CD4-positive, alpha-beta T cell treated with Interleukin-15 for 1 hour (primary cell): ENCODE measurements around the gene FAM210A.
"Not testable (repeated sequence)": the region's sequence is repeated elsewhere in the genome, so short reads cannot be mapped to it uniquely, and the experiment has no call there.

Source experiments
- DNase-seq: peaks from one replicate; pipeline ENCODE4 v3.0.0-alpha.2; 2020

Gene FAM210A

DNA sequence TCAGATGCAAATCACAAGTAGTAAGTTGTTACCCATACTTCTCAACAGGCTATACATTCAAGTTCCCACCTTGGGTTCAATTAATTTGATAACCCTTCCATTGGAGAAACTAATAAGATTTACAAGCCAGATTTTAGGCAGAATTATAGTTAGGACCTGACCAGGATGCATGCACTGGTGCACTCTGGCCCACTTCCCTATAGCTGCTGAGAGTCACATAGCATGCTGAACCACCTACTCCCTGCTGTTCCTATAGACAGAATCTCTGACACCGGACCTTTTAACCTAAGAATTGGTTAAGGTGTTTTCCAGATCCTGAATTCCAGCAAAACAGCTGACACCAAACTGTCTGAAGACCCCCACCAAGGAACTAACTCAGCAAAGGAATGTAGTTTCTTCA lies 26.2 kb downstream of the FAM210A start:
- no peak for DNase-seq

DNA sequence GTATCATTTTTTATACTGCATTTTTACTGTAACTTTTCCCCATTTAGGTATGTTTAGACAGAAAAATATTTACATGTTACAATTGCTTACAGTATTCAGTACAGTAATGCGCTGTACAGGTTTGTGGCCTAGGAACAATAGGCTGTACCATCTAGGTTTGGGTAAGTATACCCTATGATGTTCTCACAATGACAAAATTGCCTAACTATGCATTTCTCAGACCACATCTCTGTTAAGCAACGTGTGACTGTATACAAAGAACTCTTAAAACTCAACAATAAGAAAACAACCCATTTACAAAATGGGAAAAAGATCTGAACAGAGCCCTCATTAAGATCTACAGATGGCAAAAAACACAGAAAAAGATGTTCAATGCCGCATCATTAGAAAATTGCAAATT lies 29.4 kb downstream of the FAM210A start:
- no peak for DNase-seq

DNA sequence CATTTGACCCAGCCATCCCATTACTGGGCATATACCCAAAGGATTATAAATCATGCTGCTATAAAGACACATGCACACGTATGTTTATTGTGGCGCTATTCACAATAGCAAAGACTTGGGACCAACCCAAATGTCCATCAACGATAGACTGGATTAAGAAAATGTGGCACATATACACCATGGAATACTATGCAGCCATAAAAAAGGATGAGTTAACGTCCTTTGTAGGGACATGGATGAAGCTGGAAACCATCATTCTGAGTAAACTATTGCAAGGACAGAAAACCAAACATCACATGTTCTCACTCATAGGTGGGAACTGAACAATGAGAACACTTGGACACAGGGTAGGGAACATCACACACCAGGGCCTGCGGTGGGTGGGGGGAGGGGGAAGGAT lies 31.0 kb downstream of the FAM210A start:
- DNase-seq, result not testable (repeated sequence)

DNA sequence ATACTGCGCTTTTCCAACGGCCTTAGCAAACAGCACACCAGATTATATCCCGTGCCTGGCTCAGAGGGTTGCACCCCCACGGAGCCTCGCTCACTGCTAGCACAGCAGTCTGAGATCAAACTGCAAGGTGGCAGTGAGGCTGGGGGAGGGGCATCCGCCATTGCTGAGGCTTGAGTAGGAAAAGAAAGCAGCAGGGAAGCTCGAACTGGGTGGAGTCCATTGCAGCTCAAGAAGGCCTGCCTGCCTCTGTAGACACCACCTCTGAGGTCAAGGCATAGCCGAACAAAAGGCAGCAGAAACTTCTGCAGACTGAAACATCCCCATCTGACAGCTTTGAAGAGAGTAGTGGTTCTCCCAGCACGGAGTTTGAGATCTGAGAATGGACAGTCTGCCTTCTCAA lies 36.3 kb downstream of the FAM210A start:
- not testable (repeated sequence) for DNase-seq

DNA sequence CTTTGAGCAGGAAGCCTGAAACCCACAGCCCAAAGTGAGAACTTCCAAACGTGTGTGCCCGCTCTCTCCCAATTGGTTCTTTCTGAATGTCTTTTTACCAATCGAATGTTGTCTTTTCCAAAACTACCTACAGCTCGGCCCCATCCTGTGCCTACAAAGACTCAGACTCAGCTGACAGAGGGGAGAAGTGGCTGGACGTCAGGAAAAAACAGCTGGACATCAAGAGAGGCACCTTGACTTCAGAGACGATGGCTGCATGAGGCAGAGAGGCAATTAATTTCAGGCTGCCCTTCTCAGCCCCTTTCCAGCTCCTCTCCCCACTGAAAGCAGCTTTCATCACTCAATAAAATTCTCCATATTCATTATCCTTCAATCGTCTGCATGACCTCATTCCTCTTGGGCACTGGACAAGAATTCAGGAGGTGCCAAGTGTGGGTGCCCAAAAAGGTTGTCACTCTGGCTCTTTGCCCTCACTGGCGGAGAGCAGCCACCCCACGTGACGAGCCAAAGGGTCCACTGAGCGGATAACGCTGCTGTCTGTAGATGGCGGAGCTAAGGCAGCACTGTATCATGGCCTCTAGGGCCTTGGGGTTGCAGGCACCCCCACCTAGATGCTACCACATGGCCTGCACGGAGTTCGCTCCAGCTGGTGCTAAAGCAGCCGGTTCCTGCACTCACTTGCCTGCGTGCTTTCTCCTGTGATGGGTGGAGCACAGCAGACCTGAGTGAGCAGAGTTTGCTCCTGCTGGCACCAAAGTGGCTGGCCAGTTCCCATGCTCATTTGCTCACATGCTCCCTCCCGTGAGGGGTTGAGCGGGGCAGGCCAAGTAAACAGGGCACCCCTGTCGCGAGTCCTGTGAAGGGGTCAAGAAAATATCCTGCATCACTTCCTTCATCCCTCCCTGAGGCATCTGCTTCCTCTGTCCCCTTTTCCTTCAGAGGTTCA lies 37.9 kb downstream of the FAM210A start:
- no peak for DNase-seq

DNA sequence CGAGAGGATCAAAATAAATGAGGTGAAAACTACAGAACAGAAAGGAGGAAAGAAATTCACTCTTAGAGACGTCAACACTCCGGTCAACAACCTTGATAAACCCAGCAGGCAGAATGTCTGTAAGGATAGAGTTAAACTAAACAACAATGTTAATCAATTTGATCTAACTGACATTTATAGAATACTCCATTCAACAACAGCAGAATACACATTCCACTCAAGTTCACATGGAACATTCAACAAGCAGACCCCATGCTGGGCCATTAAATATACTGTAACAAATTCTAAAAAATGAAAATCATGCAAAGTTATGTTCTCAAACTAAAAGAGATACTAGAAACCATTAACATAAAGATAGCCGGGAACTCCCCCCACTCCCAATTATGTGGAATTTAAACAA lies 41.8 kb downstream of the FAM210A start:
- no peak for DNase-seq

DNA sequence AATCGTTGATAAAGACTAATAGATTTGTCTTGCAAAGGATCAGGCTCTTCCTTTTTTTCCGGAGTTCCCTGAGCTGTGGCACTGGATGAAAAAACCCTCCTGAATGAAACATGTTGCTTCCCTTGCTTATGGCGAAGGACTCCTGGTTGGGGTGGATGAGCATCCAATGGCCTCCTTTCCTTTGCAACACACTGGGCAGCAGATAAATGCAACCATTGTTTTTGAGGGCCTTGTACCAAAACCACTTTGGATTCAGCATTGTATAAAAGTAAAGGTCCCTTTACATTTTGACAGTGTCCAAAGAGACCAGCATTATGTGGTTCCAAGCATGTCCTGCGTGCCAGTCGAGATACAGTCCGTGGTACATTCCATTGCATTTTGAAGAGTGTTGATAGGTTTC lies 44.7 kb downstream of the FAM210A start:
- no peak for DNase-seq

DNA sequence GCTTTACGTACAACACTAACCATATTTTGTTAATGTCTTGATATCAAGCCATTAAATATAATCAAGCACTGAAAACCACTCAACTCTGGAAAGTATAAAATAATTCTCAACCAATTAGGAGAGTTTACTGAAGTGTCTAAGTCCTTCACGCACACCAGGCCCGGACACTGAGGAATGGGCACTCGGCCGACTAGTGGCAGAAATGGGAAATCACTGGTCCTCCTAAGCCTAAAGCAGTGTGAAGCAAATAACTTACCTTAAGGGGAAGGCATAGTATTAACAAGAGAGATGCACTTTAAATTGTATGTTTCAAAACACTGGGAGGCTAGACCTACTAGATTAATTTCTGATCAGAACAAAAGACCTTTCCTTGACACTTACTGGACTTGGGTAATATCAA lies 45.7 kb downstream of the FAM210A start:
- no peak for DNase-seq

DNA sequence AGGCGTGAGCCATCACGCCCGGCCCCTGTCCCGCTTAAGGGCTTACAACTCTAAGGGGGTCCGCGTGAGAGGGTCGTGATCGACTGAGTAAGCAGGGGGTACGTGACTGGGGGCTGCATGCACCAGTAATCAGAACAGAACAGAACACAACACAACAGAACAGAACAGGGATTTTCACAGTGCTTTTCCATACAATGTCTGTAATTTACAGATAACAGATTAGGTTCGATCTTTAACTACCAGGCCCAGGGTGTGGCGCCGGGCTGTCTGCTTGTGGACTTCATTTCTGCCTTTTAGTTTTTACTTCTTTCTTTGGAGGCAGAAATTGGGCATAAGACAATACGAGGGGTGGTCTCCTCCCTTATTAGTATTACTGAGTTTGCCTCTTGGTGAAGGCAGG lies 49.0 kb downstream of the FAM210A start:
- DNase-seq, result not testable (repeated sequence)

DNA sequence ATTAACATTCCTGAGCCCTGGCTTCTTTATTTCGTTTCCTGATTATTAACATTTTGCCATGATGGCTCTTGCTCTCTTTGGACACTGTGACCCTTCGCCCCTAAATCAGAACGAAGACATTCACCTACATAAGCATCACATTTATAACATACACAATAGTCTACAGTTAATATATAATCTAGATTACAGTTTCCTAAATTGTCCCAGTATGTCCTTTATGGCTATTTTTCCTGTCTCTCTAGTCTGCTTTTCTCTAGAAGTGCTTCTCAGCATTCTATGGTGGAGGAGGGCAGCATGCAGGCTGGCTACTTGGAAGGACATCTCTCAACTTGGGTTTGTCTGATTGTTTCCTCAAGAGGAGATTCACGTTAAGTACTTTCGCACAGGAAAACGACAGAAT lies 49.9 kb downstream of the FAM210A start:
- DNase-seq, result no peak

DNA sequence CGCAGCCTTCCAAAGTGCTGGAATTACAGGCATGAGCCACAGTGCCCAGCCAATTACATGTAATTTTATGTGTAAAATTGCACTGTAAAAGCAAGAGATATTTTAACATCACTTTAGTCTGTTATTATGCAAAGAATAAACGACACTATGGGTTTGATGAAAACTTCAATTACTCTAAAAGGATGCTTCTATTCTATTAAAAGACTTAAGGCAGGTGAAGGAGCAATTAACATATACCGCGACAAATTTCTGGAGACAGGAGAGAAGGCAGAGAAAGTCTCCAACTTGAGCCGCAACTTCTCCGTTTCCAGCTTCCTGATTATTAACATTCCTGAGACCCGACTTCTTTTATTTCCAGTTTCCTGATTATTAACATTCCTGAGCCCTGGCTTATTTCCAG lies 53.7 kb downstream of the FAM210A start:
- DNase-seq, result no peak

DNA sequence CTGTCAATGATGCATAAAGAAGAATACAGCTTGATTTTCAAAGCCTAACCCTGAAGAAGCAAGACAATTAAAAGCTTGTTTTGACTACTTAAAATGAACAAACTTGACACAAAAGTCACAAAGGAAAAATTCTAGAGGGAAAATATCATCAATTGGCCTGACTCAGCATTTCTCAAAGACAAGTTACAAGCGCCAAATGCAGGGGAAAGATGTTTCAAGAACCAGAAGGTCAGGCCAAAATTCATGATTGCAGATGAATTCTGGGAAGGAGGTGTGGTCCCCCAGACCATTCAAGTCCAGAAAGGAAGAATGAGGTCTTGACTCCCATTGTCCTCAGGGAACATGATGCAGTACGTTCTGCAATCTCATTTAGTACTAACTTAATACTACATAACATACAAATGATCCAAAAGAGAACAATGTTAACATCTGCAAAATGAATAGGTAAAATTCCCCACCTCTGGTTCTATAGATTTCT lies 64.5 kb downstream of the FAM210A start:
- DNase-seq, result no peak

DNA sequence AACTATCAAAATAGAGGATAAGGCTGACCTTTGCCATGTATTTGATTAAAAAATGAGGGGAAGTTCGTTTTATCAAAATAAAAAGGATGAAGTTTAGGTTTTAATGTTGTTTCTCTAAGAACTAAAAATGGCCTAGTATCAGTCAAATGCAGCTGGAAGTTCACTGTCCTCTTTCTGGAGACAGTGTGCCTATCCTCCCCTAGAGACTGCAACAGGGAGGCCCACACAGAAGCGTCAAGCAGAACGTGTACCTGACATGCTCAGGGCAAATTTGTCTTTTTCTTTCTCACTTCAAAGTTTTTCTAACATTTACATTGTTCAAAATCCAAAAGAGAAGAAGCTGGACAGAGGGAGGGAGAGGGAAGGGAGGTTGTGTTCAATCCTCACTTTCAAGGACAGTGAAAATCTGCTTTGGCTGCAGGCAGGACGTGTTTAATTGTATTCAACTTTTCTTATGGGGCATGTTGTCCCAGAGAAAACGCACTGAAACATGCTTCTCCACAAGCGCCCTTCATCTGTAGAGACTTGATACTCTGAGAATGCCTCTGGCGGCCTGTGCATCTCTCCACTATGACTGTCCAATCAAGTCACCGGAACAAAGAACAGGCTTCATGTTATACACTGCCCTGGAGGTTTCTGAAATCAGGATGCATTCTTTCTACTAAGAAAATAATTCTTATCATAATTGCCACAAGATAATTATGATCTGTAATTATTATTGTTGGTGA lies 65.1 kb downstream of the FAM210A start:
- DNase-seq, result no peak

DNA sequence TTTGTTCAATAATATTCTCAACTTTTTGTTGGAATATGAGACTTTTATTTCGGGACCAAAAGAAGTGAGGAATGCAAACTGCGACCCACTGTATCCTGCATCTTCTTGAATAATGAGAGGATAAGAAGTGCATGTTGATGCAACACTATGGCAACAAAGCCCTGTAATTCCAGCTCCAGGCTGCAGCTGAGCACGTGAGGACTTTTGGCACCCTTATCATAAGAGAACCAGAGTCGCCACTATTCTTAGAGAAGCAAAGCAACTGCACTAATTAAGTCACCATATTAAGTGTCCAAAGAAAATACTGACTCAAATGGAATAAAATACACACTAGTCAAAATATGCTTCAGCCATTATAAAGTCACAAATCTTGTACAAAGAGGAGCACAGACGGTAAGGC lies 65.8 kb downstream of the FAM210A start:
- no peak for DNase-seq

DNA sequence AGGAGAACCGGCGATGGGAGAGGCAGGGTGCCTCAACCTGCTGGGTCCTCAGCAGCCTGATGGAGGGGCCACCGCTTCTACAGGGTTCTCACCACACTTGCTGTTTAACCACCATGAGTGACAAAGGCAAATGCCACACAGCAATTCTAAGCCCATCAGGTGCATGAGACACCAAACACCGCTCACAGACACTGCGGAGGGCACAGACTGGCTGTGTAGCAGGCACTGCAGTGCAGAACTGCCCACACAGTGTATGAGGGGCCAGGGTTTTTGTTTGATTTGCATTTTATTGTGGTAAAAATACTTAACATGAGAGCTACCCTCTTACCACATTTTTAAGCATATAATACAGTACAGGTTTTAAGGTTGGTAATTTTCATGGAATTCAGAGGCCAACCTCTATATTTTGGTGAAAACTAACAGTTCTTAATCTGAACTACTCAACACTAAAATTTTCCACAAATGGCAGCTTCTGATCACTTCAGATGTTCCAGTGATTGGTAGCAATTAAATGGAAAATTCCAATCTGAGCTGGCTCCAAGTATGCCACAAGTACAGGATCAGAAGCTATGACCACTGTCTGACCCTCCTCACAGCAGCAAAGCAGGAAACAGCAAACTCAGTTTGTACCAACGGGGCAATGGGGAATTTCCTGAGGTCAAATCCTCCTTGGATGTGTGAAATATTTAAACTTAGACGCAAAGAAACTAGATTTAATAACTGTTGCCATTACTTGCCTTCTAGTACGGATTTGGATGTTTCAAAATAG lies 67.7 kb downstream of the FAM210A start:
- no peak for DNase-seq

DNA sequence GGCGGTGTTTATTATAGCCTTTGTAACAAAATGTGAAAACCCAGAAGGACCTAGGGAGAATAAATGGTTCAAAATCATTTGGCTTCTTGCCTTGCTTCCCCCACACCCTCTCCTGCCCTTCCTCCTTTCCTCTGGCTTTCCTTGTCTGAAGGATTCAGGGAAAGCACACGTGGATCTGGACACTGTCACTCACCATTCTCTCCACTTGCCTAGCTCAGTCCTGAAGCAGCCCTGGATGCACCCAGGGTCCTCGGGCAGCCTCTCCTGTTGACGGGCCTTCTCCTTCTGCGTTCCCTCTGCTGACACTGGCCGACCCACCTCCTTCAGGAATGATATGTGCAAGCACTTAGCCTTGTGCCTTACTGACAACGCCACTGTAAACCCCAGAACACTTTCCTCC lies 68.4 kb downstream of the FAM210A start:
- DNase-seq, result no peak

DNA sequence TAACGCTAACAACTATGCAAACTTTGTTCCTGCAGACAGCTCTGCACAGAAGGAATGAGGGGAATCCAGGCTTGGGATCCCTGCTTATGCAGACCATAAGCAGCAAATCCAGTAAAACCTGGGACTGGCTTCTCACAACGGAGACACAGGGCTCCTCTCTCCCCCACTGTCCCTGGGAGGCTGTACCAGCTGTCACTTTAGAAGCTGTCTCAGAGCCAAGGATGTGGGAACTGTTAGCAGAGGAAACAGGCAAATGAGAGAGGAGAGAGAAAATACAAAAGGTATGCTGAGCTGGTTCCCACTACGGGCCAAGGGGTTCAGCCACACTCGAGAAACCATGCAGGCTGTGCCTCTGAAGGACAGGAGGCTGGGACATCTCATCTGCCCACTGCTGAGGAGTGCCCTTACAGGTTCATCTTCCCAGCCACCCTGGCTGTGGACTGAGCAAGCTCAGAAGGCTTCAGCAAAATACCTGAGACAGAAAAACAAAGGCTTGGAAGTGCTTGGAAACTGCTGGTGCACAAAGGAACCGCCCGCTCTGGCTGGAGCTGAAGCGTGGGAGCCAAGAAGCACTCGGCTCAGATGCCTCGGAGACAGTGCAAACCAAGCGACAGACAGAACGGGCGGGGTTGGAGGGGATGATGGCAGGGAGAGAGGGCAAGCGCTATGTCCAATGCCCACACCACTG lies 72.5 kb downstream of the FAM210A start:
- DNase-seq, result no peak

DNA sequence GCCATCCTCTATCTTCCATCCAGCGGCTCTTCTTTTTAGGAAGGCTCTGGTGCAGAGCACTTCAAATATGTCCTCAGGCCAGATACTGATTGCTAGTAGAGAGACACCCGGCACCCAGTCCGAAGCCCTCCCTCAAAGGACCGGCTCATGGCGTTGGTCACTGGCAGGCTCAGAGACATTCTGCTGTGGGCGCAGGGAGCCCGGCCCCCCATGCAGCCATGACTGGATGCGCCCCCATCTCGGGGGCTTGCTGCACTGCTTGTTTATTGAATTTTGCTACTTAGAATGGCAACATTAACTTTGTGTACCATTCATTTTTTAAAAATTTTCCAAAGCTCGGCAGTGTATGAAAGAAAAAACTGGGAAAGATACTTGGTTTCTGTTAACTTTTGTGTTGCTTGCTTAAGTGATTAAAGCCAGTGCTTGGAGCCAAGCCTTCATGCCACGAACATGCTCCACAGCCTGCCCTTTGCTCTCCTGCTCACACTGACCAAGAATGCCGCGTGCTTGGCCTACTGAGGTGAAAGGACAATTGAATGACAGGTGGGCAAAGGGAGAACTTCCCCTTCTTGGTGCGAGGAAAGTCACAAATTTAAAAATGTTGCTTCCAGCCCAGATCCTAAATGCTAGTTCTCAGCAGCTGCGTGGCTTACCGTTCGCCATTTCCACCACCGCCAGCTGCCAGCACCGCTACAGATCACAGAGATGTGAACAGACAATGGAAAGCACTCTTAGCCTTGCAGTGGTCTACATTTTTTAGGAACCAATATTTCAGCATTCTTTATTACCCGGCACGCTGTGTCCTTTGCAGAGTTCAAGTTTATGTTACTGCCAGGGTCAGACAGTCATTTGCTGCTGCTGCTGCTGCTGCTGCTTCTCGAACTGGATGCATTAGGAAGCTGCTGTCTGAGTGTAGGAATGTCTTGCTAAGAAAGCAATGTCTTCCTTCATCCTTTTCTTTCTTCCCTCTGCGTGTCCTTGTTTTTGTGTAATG lies 76.7 kb downstream of the FAM210A start:
- no peak for DNase-seq

DNA sequence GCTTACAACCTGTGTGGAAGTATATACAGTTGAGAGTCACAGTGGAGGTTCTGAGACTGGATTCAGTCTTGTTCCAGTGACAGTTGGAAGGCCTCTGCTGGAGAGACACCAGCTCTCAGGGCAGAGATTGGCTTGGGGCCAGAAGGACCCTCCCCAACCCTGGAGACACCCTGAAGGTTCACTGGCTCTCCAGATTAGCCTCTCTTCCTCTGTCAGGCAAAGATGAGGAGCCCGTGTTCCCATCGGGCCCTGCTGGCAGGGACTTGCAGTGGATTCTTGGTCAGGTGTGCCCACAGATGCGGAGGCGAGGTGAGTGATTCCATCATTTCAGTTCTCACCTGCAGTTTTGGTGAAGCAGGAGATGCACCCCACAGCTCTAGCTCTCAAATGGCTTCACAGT lies 78.6 kb downstream of the FAM210A start:
- no peak for DNase-seq

DNA sequence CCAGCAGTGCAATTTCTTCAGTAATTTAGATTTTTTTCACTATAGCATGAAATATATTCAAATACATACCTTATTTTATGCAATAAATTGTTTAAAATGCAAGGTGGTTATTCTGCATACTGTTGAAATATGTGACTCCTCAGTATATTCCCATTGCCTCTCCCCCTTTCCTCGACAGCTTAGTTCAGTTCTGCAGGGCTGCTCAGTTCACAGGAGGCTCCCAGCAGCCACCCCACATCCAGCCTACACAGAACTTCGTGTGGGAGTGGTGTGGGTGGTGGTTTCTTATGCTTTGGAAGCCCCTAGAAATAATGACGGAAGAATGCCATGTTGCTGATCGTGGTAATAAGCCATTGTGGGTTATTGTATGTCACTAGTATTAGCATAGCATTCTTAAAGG lies 79.7 kb downstream of the FAM210A start:
- DNase-seq, result no peak

DNA sequence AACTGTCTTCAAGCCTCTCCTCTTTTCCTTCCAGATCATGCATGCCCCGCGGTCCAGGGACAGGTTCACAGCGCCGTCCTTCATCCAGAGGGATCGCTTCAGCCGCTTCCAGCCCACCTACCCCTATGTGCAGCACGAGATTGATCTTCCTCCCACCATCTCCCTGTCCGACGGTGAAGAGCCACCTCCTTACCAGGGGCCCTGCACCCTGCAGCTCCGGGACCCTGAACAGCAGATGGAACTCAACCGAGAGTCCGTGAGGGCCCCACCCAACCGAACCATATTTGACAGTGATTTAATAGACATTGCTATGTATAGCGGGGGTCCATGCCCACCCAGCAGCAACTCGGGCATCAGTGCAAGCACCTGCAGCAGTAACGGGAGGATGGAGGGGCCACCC lies 81.3 kb downstream of the FAM210A start:
- DNase-seq, result no peak
